HEK293 (cell line): ENCODE results near the gene SCN3A.
A peak's percentile ranks its signal among the peaks of the same experiment; 100 is the strongest.

ENCODE experiments used
- CTCF ChIA-PET: fragments of 350-600 bp; formaldehyde crosslinking; extraction: SDS; loops from one replicate; lab custom pipeline; 2021; ENCODE audit warnings: antibody characterized with exemption; lab: Yijun Ruan, JAX
- POLR2A ChIA-PET: fragments of 300-600 bp; formaldehyde crosslinking; extraction: SDS; loops from one replicate; lab custom pipeline; 2020; ENCODE audit warnings: antibody characterized with exemption, inconsistent platforms; lab: Yijun Ruan, JAX
- H3K27ac ChIP-seq: fragments of 200-500 bp; sonication (Bioruptor generic); 2 replicates; pipeline ENCODE4 v1.5.1; 2014; ENCODE audit warnings: low read depth, low read length, control low read depth, inconsistent platforms; ENCODE audit errors: extremely low read depth
- H3K36me3 ChIP-seq, 2 experiments: fragments of 200-500 bp in 1 of 2; sonication (Bioruptor generic) in 1 of 2; 1 replicate in 1 of 2; 2 replicates in 1 of 2; pipeline ENCODE4 v1.5.1; 2014 to 2017; ENCODE audit warnings: inconsistent platforms in 2 of 2, low read length in 2 of 2; ENCODE audit not compliant: control insufficient read depth in 2 of 2, insufficient read depth in 1 of 2
- H3K4me1 ChIP-seq: fragments of 200-500 bp; sonication (Bioruptor generic); 2 replicates; pipeline ENCODE4 v1.5.1; 2014; ENCODE audit warnings: mild to moderate bottlenecking, low read length, inconsistent platforms; ENCODE audit not compliant: control insufficient read depth, insufficient read depth
- H3K4me3 ChIP-seq: 2 replicates; pipeline ENCODE4 v1.5.1; 2011; ENCODE audit warnings: low read depth, mild to moderate bottlenecking, control low read depth, low read length, moderate library complexity
- H3K9me3 ChIP-seq: fragments of 200-500 bp; sonication (Bioruptor generic); 2 replicates; pipeline ENCODE4 v1.5.1; 2014; ENCODE audit warnings: low read depth, low read length, inconsistent platforms; ENCODE audit not compliant: control insufficient read depth, insufficient read depth
- ELK4 ChIP-seq: IDR thresholded peaks from 2 replicates; pipeline ENCODE4 v1.6.1; 2011; ENCODE audit warnings: mild to moderate bottlenecking, low read depth, low read length, borderline replicate concordance
- SP7 ChIP-seq: fragments of 450-650 bp; formaldehyde crosslinking; IDR thresholded peaks from 2 replicates; pipeline ENCODE4 v1.5.1; 2016; ENCODE audit warnings: missing biosample characterization, missing genetic modification characterization
- YY2 ChIP-seq: fragments of 450-650 bp; formaldehyde crosslinking; IDR thresholded peaks from 2 replicates; pipeline ENCODE4 v1.5.1; 2016; ENCODE audit warnings: missing biosample characterization, missing genetic modification characterization
- ZBTB21 ChIP-seq: fragments of 450-650 bp; formaldehyde crosslinking; IDR thresholded peaks from 2 replicates; pipeline ENCODE4 v1.5.1; 2017; ENCODE audit warnings: missing biosample characterization, missing genetic modification characterization
- ZBTB44 ChIP-seq: fragments of 450-650 bp; IDR thresholded peaks from 2 replicates; pipeline ENCODE4 v1.5.1; 2018; ENCODE audit warnings: missing biosample characterization, mild to moderate bottlenecking, missing genetic modification characterization
- ZBTB8A ChIP-seq: fragments of 450-650 bp; formaldehyde crosslinking; IDR thresholded peaks from 2 replicates; pipeline ENCODE4 v1.5.1; 2016; ENCODE audit warnings: missing biosample characterization, missing genetic modification characterization
- ZNF2 ChIP-seq: fragments of 450-650 bp; formaldehyde crosslinking; IDR thresholded peaks from 2 replicates; pipeline ENCODE4 v1.5.1; 2016; ENCODE audit warnings: missing biosample characterization, missing genetic modification characterization
- ZNF24 ChIP-seq: fragments of 450-650 bp; formaldehyde crosslinking; IDR thresholded peaks from 2 replicates; pipeline ENCODE4 v1.5.1; 2016; ENCODE audit warnings: missing biosample characterization, missing genetic modification characterization
- ZNF324 ChIP-seq: fragments of 450-650 bp; formaldehyde crosslinking; IDR thresholded peaks from 2 replicates; pipeline ENCODE4 v1.5.1; 2016; ENCODE audit warnings: missing biosample characterization, missing genetic modification characterization
- ZNF335 ChIP-seq: fragments of 450-650 bp; formaldehyde crosslinking; conservative IDR thresholded peaks from 2 replicates; pipeline ENCODE4 v1.5.1; 2016; ENCODE audit warnings: missing biosample characterization, missing genetic modification characterization
- ZNF350 ChIP-seq: fragments of 450-650 bp; formaldehyde crosslinking; IDR thresholded peaks from 2 replicates; pipeline ENCODE4 v1.5.0; 2017; ENCODE audit warnings: missing biosample characterization, mild to moderate bottlenecking, missing genetic modification characterization
- ZNF423 ChIP-seq: fragments of 450-650 bp; formaldehyde crosslinking; IDR thresholded peaks from 2 replicates; pipeline ENCODE4 v1.5.1; 2016; ENCODE audit warnings: missing biosample characterization, missing genetic modification characterization
- ZNF426 ChIP-seq: fragments of 450-650 bp; formaldehyde crosslinking; IDR thresholded peaks from 2 replicates; pipeline ENCODE4 v1.5.1; 2017; ENCODE audit warnings: missing biosample characterization, missing genetic modification characterization, mild to moderate bottlenecking, inconsistent platforms, moderate library complexity
- ZNF558 ChIP-seq: fragments of 450-650 bp; formaldehyde crosslinking; IDR thresholded peaks from 2 replicates; pipeline ENCODE4 v1.5.1; 2016; ENCODE audit warnings: missing biosample characterization, missing genetic modification characterization
- ZNF580 ChIP-seq: fragments of 450-650 bp; formaldehyde crosslinking; IDR thresholded peaks from 2 replicates; pipeline ENCODE4 v1.5.1; 2016; ENCODE audit warnings: missing biosample characterization, missing genetic modification characterization
- ZNF654 ChIP-seq: fragments of 450-650 bp; formaldehyde crosslinking; IDR thresholded peaks from 2 replicates; pipeline ENCODE4 v1.5.1; 2016; ENCODE audit warnings: low read depth, missing biosample characterization, missing genetic modification characterization
- ZNF658 ChIP-seq: fragments of 450-650 bp; formaldehyde crosslinking; IDR thresholded peaks from 2 replicates; pipeline ENCODE4; 2016; ENCODE audit warnings: missing biosample characterization, missing genetic modification characterization
- ZNF776 ChIP-seq: fragments of 450-650 bp; formaldehyde crosslinking; IDR thresholded peaks from 2 replicates; pipeline ENCODE4 v1.5.0; 2017; ENCODE audit warnings: missing biosample characterization, missing genetic modification characterization, borderline replicate concordance
- ZNF830 ChIP-seq: fragments of 450-650 bp; IDR thresholded peaks from 2 replicates; pipeline ENCODE4 v1.5.0; 2018; ENCODE audit warnings: missing biosample characterization, missing genetic modification characterization, low read depth, mild to moderate bottlenecking, moderate library complexity
- TF ChIP-seq, protein P1 (sequence below): fragments of 450-650 bp; formaldehyde crosslinking; IDR thresholded peaks from 2 replicates; pipeline ENCODE4 v1.5.1; 2017; ENCODE audit warnings: missing biosample characterization, missing genetic modification characterization
- TF ChIP-seq, protein P2 (sequence below): fragments of 450-650 bp; formaldehyde crosslinking; IDR thresholded peaks from 2 replicates; pipeline ENCODE4 v1.5.1; 2016; ENCODE audit warnings: missing biosample characterization, missing genetic modification characterization

SCN3A gene

DNA sequence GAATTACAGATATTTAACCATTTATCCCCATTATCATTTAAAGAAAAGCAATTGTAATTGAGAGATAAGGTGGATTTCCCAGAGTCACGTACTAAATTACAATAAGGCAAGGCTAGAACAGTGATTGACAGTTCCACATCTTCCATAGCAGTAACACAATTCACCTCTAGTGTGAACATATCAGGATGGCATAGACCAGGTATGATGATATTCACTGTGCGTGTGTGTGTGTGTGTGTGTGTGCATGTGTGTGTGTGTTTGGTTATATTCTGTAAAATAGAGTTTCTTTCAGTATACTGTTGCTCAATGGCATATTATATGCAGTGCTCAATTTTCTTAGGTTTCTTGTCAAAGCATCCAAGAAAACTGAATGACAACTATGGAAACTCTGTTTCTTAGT lies 37.1 kb upstream of the SCN3A start:
- H3K4me3 ChIP-seq: no peak overlapping the region
- H3K27ac ChIP-seq: no peak overlapping the region
- TF ChIP-seq ZNF324 (tag by site-specific recombination): no peak
- H3K9me3 ChIP-seq: no peaks in the 10 kb centered on the region
- CTCF ChIA-PET: interaction anchor here (0.5 kb wide), 1 partner anchor 127 kb away, joined by 4 read pairs; no protein-coding TSS in a partner anchor
- no peaks in the 10 kb centered on the region for H3K36me3 ChIP-seq
- POLR2A ChIA-PET: no interaction called here
- H3K4me1 ChIP-seq: no peaks in the 10 kb centered on the region

DNA sequence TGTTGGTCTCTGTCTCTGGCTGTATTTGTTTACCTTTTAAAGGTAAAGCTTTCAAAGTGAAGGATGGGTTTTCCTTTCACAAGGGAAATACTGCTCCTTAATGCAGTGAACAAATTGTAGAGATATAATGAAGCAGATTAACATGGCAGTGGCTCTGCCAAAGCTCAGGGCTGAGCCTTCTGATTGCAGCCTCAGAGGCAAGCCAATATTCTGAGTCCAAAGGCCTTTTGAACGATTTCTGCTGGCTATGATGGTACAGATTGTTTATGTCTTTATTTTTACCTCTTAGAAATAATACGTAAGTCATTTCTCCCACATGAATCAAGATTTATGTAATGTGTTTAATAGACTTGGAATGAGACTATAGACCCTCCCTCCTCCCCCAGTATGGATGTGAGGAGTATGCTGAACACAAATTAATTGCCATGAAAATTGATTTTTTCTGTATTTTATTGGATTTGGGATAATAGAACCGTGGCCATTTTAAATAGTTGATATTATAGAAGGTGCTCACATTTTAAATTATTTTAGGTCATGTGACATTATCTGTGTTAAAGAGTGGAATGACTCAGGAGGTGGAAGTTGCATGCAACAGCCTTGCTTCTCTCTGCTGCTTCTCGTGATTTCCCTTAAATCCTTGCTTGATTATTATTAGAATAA lies 36.1 kb upstream of the SCN3A start:
- no peaks in the 10 kb centered on the region for H3K9me3 ChIP-seq
- CTCF ChIA-PET: interaction anchor here (0.6 to 2.3 kb wide), 25 partner anchors 7 to 910 kb away, joined by 3 to 27 read pairs (median 5); partner anchors contain the start of gene SCN1A
- H3K4me1 ChIP-seq: no peaks in the 10 kb centered on the region
- no peak overlapping the region for H3K27ac ChIP-seq
- no peak overlapping the region for H3K4me3 ChIP-seq
- POLR2A ChIA-PET: interaction anchor here (0.7 kb wide), 1 partner anchor 54 kb away, joined by 3 read pairs; no protein-coding TSS in a partner anchor
- H3K36me3 ChIP-seq: no peaks in the 10 kb centered on the region
- TF ChIP-seq ZNF558 (tag by site-specific recombination): no peak
- TF ChIP-seq ELK4: no peak
- TF ChIP-seq ZNF350 (tag by site-specific recombination): no peak
- TF ChIP-seq ZNF658: no peak
- TF ChIP-seq ZNF426: no peak
- no peak for TF ChIP-seq SP7 (tag by site-specific recombination)
- TF ChIP-seq ZNF2 (tag by site-specific recombination): no peak
- TF ChIP-seq, protein P1, sequence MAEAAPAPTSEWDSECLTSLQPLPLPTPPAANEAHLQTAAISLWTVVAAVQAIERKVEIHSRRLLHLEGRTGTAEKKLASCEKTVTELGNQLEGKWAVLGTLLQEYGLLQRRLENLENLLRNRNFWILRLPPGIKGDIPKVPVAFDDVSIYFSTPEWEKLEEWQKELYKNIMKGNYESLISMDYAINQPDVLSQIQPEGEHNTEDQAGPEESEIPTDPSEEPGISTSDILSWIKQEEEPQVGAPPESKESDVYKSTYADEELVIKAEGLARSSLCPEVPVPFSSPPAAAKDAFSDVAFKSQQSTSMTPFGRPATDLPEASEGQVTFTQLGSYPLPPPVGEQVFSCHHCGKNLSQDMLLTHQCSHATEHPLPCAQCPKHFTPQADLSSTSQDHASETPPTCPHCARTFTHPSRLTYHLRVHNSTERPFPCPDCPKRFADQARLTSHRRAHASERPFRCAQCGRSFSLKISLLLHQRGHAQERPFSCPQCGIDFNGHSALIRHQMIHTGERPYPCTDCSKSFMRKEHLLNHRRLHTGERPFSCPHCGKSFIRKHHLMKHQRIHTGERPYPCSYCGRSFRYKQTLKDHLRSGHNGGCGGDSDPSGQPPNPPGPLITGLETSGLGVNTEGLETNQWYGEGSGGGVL (tag by site-specific recombination): no peak
- no peak for TF ChIP-seq YY2 (tag by site-specific recombination)
- TF ChIP-seq ZNF830 (tag by site-specific recombination): no peak
- TF ChIP-seq ZNF423: no peak
- TF ChIP-seq ZBTB8A (tag by site-specific recombination): no peak
- no peak for TF ChIP-seq ZNF335 (tag by site-specific recombination)
- TF ChIP-seq ZBTB44 (tag by site-specific recombination): no peak
- TF ChIP-seq ZNF776 (tag by site-specific recombination): no peak

DNA sequence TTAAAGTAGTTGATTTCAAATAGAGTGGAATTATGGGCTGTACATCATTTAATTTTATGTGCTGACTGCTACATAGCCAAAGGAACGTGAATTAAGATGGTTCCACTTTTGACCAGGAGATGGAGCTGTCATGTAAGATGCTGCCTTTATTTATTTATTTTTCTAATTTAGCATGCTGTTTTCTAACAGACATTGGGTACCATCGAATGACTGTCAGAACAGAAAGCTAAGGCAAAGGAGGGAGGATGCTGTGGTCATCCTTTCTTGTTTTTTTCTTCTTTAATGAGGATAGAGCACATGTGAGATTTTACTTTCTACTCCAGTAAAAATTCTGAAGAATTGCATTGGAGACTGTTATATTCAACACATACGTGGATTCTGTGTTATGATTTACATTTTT lies 35.4 kb upstream of the SCN3A start, which contains the start of gene SCN2A:
SCN2A (plus strand) TSS at position 185 of the 400 bp plus-strand sequence. CDS start 56,410 bp downstream, outside the sequence.
- H3K4me1 ChIP-seq: no peaks in the 10 kb centered on the region
- H3K27ac ChIP-seq: no peak within 1 kb of the TSS
- no peak within 1 kb of the TSS for H3K4me3 ChIP-seq
- CTCF ChIA-PET: interaction anchor here (0.6 to 2.3 kb wide), 32 partner anchors 8 to 1531 kb away, joined by 3 to 27 read pairs (median 4); partner anchors contain the start of gene SCN1A
- TF ChIP-seq ZNF580 (tag by site-specific recombination) (no peak), ZNF24 (tag by site-specific recombination) (no peak), ZNF654 (tag by site-specific recombination) (peak; percentile 83), ZBTB21 (tag by site-specific recombination) (no peak)
- TF ChIP-seq, protein P2, sequence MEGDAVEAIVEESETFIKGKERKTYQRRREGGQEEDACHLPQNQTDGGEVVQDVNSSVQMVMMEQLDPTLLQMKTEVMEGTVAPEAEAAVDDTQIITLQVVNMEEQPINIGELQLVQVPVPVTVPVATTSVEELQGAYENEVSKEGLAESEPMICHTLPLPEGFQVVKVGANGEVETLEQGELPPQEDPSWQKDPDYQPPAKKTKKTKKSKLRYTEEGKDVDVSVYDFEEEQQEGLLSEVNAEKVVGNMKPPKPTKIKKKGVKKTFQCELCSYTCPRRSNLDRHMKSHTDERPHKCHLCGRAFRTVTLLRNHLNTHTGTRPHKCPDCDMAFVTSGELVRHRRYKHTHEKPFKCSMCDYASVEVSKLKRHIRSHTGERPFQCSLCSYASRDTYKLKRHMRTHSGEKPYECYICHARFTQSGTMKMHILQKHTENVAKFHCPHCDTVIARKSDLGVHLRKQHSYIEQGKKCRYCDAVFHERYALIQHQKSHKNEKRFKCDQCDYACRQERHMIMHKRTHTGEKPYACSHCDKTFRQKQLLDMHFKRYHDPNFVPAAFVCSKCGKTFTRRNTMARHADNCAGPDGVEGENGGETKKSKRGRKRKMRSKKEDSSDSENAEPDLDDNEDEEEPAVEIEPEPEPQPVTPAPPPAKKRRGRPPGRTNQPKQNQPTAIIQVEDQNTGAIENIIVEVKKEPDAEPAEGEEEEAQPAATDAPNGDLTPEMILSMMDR: peak; percentile 19; the same call in 1 of the 2 replicates
- no peaks in the 10 kb centered on the region for H3K36me3 ChIP-seq
- H3K9me3 ChIP-seq: no peaks in the 10 kb centered on the region
- POLR2A ChIA-PET: no interaction called here
